Duodenal mucosa (tissue), 2 donors: Measurements from ENCODE around the gene CHSY1.

Source experiments
- H3K27ac ChIP-seq: one replicate; pipeline ENCODE4 v1.7.0; 2013; ENCODE audit warnings: low read depth, low read length
- H3K27me3 ChIP-seq, 2 donors: one replicate each; pipeline ENCODE4 v1.7.0; 2013; ENCODE audit warnings: low read length in 2 of 2, control low read depth in 1 of 2; ENCODE audit not compliant: insufficient read depth in 2 of 2, control insufficient read depth in 1 of 2
- H3K36me3 ChIP-seq, 2 donors: one replicate each; pipeline ENCODE4 v1.7.0; 2013; ENCODE audit warnings: low read length in 2 of 2, control low read depth in 1 of 2; ENCODE audit not compliant: insufficient read depth in 2 of 2, control insufficient read depth in 1 of 2
- H3K4me1 ChIP-seq, 2 donors: one replicate each; pipeline ENCODE4 v1.7.0; 2013; ENCODE audit warnings: low read length in 2 of 2, control low read depth in 1 of 2; ENCODE audit not compliant: insufficient read depth in 2 of 2, control insufficient read depth in 1 of 2
- H3K4me3 ChIP-seq, 2 donors: one replicate each; pipeline ENCODE4 v1.7.0; 2013; ENCODE audit warnings: low read length in 2 of 2, low read depth in 1 of 2
- H3K9ac ChIP-seq, 2 donors: one replicate each; pipeline ENCODE4 v1.7.0; 2013; ENCODE audit warnings: low read length in 2 of 2, low read depth in 1 of 2
- H3K9me3 ChIP-seq, 2 donors: one replicate each; pipeline ENCODE4 v1.7.0; 2013; ENCODE audit warnings: low read length in 2 of 2, control low read depth in 1 of 2; ENCODE audit not compliant: control insufficient read depth in 1 of 2

The CHSY1 gene

GRCh38 chr15:101190092-101190595 is 61.7 kb downstream of the CHSY1 start:
- peaks cover 0 to 16% of the 10 kb centered on the region in 2 donors for H3K4me1 ChIP-seq

GRCh38 chr15:101189409-101190091 is 62.3 kb downstream of the CHSY1 start:
- Histone ChIP-seq H3K9ac (no peak overlapping the region), H3K4me3 (peak overlapping the region in 1 of 2 donors; percentile 15), H3K27me3 (no peaks in the 10 kb centered on the region), H3K9me3 (no peaks in the 10 kb centered on the region), H3K27ac (no peak overlapping the region), H3K4me1 (peaks cover 0 to 15% of the 10 kb centered on the region in 2 donors), H3K36me3 (no peaks in the 10 kb centered on the region)

More at GRCh38 chr15:101190092-101190595, 61.7 kb downstream of the CHSY1 start:
- no peaks in the 10 kb centered on the region for H3K36me3 ChIP-seq
- H3K27me3 ChIP-seq, result no peaks in the 10 kb centered on the region
- no peaks in the 10 kb centered on the region for H3K9me3 ChIP-seq
- H3K9ac ChIP-seq, result no peak overlapping the region
- H3K4me3 ChIP-seq, result no peak overlapping the region
- H3K27ac ChIP-seq, result no peak overlapping the region

GRCh38 chr15:101188637-101189408 is 63.0 kb downstream of the CHSY1 start:
- H3K27me3 ChIP-seq, result no peaks in the 10 kb centered on the region
- H3K36me3 ChIP-seq, result no peaks in the 10 kb centered on the region
- H3K9me3 ChIP-seq, result no peaks in the 10 kb centered on the region
- H3K4me1 ChIP-seq, result peaks cover 0 to 9% of the 10 kb centered on the region in 2 donors
- H3K9ac ChIP-seq, result no peak overlapping the region
- H3K4me3 ChIP-seq, result peak overlapping the region; percentile 15 to 43
- H3K27ac ChIP-seq, result no peak overlapping the region

GRCh38 chr15:101187820-101188636 is 63.8 kb downstream of the CHSY1 start:
- H3K27ac ChIP-seq, result peak overlapping the region; percentile 3
- H3K27me3 ChIP-seq, result no peaks in the 10 kb centered on the region
- peaks cover 0 to 3% of the 10 kb centered on the region in 2 donors for H3K4me1 ChIP-seq
- H3K9me3 ChIP-seq, result no peaks in the 10 kb centered on the region
- H3K9ac ChIP-seq, result no peak overlapping the region
- peak overlapping the region in 1 of 2 donors; percentile 3 for H3K4me3 ChIP-seq
- peaks cover 0 to 2% of the 10 kb centered on the region in 2 donors for H3K36me3 ChIP-seq

GRCh38 chr15:101185770-101186169 is 66.1 kb downstream of the CHSY1 start:
- Histone ChIP-seq H3K27ac (no peak overlapping the region), H3K27me3 (no peaks in the 10 kb centered on the region), H3K4me1 (no peaks in the 10 kb centered on the region), H3K36me3 (peaks cover 0 to 2% of the 10 kb centered on the region in 2 donors), H3K9ac (no peak overlapping the region), H3K9me3 (no peaks in the 10 kb centered on the region), H3K4me3 (no peak overlapping the region)

GRCh38 chr15:101185336-101185735 is 66.5 kb downstream of the CHSY1 start:
- Histone ChIP-seq H3K4me1 (no peaks in the 10 kb centered on the region), H3K4me3 (no peak overlapping the region), H3K27me3 (no peaks in the 10 kb centered on the region), H3K36me3 (peaks cover 0 to 2% of the 10 kb centered on the region in 2 donors), H3K9me3 (no peaks in the 10 kb centered on the region), H3K27ac (no peak overlapping the region), H3K9ac (no peak overlapping the region)

- H3K36me3 ChIP-seq, result peaks cover 0 to 2% of the 10 kb centered on the region in 2 donors
- H3K4me1 ChIP-seq, result no peaks in the 10 kb centered on the region
- H3K4me3 ChIP-seq, result no peak overlapping the region
- H3K9me3 ChIP-seq, result no peaks in the 10 kb centered on the region
- no peak overlapping the region for H3K27ac ChIP-seq
- H3K27me3 ChIP-seq, result no peaks in the 10 kb centered on the region
- no peak overlapping the region for H3K9ac ChIP-seq
These were observed 67.0 kb downstream of the CHSY1 start for GRCh38 chr15:101184830-101185229.

- Histone ChIP-seq H3K27ac (no peak overlapping the region), H3K27me3 (no peaks in the 10 kb centered on the region), H3K4me1 (no peaks in the 10 kb centered on the region), H3K4me3 (no peak overlapping the region), H3K36me3 (peaks cover 2 to 4% of the 10 kb centered on the region in 2 donors), H3K9me3 (no peaks in the 10 kb centered on the region), H3K9ac (no peak overlapping the region)
These were observed 67.9 kb downstream of the CHSY1 start for GRCh38 chr15:101183931-101184305.

- Histone ChIP-seq H3K9me3 (no peaks in the 10 kb centered on the region), H3K4me3 (no peak overlapping the region), H3K36me3 (peaks cover 5 to 7% of the 10 kb centered on the region in 2 donors), H3K27ac (no peak overlapping the region), H3K4me1 (no peaks in the 10 kb centered on the region), H3K27me3 (no peaks in the 10 kb centered on the region), H3K9ac (no peak overlapping the region)
These were observed 68.5 kb downstream of the CHSY1 start for GRCh38 chr15:101183226-101183930.
